ENCODE results near the gene ZSWIM1. TPM values are rescaled to one million over a fixed set of nuclear protein-coding genes. Genes with fewer than 3 reads are reported as not detected.
A peak's percentile ranks its signal among the peaks of the same experiment; 100 is the strongest.

ZSWIM1 gene
- total and polyA plus RNA-seq, 2 of the 13 experiments (the other 11 are each of a cell fraction or from before 2014, with no cell fraction given) = 9.5 to 11.7 TPM

- Histone ChIP-seq H3K4me1 (ENCODE audit: insufficient read depth, low read length) (peaks cover 43% of the 10 kb centered on the region), H3K27ac (ENCODE audit: extremely low read length, insufficient read depth, low read length) (peak overlapping the region; percentile 87), H3K9ac (ENCODE audit: insufficient read depth, low read depth, low read length) (peak overlapping the region; percentile 87), H3K9me3 (ENCODE audit: low read length) (no peaks in the 10 kb centered on the region), H3K36me3 (replicated peaks in 1 of 2; ENCODE audit: control insufficient read depth in 1 of 2, insufficient read depth in 2 of 2, low read length in 2 of 2) (peaks cover 38 to 54% of the 10 kb centered on the region in 2 experiments), H3K79me2 (ENCODE audit: insufficient read depth, low read length) (peaks cover 32% of the 10 kb centered on the region), H3K4me3 (replicated peaks in 1 of 3; ENCODE audit: insufficient read depth in 1 of 3, low read depth in 2 of 3, low read length in 3 of 3) (peak overlapping the region; percentile 86 to 98 (median 96)), H2AFZ (ENCODE audit: low read length) (no peak overlapping the region), H3K4me2 (ENCODE audit: low read depth, low read length) (peak overlapping the region; percentile 85), H3K27me3 (ENCODE audit: control insufficient read depth in 1 of 2, insufficient read depth in 2 of 2, low read length in 2 of 2) (no peaks in the 10 kb centered on the region), H4K20me1 (ENCODE audit: insufficient read depth, low read length) (no peaks in the 10 kb centered on the region)
- in situ Hi-C loops (cut with HindIII; ENCODE audit: extremely low pct_ligation_motif_present, low pct_unique_long_range_greater_than_20kb) = loop anchor here (5.0 kb wide), 2 partner anchors 40 to 70 kb away; partner anchors contain the start of gene PCIF1
- ChIA-PET CTCF (ENCODE audit: low intra/inter-chr PET ratio, low total read pairs) (interaction anchor here (0.8 kb wide), 1 partner anchor 71 kb away, joined by 4 read pairs; no protein-coding TSS in a partner anchor), POLR2A (interaction anchor here (1.4 to 8.1 kb wide), 12 partner anchors 11 to 78 kb away, joined by 4 to 164 read pairs (median 50); partner anchors contain the start of genes ACOT8, PCIF1, PLTP and ZSWIM1)
- DNase-seq (ENCODE audit: low spot score) (peak; percentile 44), FAIRE-seq (peak; percentile 66), ATAC-seq (peak; percentile 8)
- intact Hi-C loops (cut with micrococcal nuclease; ENCODE audit: unreplicated experiment) = no loop called here
- BruUV-seq (replicated peaks) = TSS peak; percentile 40
- 77% methylated on average over 9 of the region's 9 CpGs for WGBS (ENCODE audit: low lambda C conversion rate)
- TF ChIP-seq JUND (CRISPR knock-in tag; IDR thresholded peaks at IDR 0.05) (no peak), ZNF20 (CRISPR knock-in tag; IDR thresholded peaks at IDR 0.05) (no peak), ZNF839 (CRISPR knock-in tag; IDR thresholded peaks at IDR 0.05; ENCODE audit: borderline replicate concordance) (no peak), ZMAT5 (CRISPR knock-in tag; IDR thresholded peaks at IDR 0.05; ENCODE audit: borderline replicate concordance, low read depth) (no peak), RELA (CRISPR knock-in tag; IDR thresholded peaks at IDR 0.05) (0 out of 2 replicates have a peak, but pooled peaks have one; percentile 51), RBAK (CRISPR knock-in tag; IDR thresholded peaks at IDR 0.05) (no peak), ATF2 (CRISPR knock-in tag; IDR thresholded peaks at IDR 0.05) (no peak), FOXA3 (CRISPR knock-in tag; IDR thresholded peaks at IDR 0.05) (no peak), SAP130 (CRISPR knock-in tag; IDR thresholded peaks at IDR 0.05; ENCODE audit: low read depth) (peak; percentile 67), CCDC6 (CRISPR knock-in tag; IDR thresholded peaks at IDR 0.05) (no peak), ZNF709 (CRISPR knock-in tag; IDR thresholded peaks at IDR 0.05) (no peak), ZSCAN31 (CRISPR knock-in tag; IDR thresholded peaks at IDR 0.05; ENCODE audit: low read depth) (no peak), ELF3 (CRISPR knock-in tag; IDR thresholded peaks at IDR 0.05) (peak; percentile 58; the same call in 1 of the 2 replicates), ZNF552 (CRISPR knock-in tag; IDR thresholded peaks at IDR 0.05; ENCODE audit: borderline replicate concordance) (no peak), PAWR (CRISPR knock-in tag; IDR thresholded peaks at IDR 0.05; ENCODE audit: borderline replicate concordance) (no peak), MLX (CRISPR knock-in tag; IDR thresholded peaks at IDR 0.05) (peak; percentile 24; the same call in 1 of the 2 replicates), HOXA3 (CRISPR knock-in tag; IDR thresholded peaks at IDR 0.05) (no peak), SOX13 (IDR thresholded peaks at IDR 0.05) (no peak), SOX13 (CRISPR knock-in tag; conservative IDR thresholded peaks at IDR 0.05 in 1 of 2, IDR thresholded peaks at IDR 0.05 in 1 of 2) (no peak), RFXAP (CRISPR knock-in tag; IDR thresholded peaks at IDR 0.05; ENCODE audit: borderline replicate concordance) (no peak), ZBTB25 (CRISPR knock-in tag; IDR thresholded peaks at IDR 0.05) (no peak), IRX3 (CRISPR knock-in tag; IDR thresholded peaks at IDR 0.05; ENCODE audit: borderline replicate concordance, low read depth) (no peak), BHLHE40 (IDR thresholded peaks at IDR 0.05; ENCODE audit: low read length) (no peak)
Measured at GRCh38 chr20:45892049-45892825, 11.2 kb downstream of the ZSWIM1 start.
